GM18868 (cell line): ENCODE measurements around the gene EEPD1.
"Not testable (repeated sequence)": the region's sequence is repeated elsewhere in the genome, so short reads cannot be mapped to it uniquely, and the experiment has no call there.

Experiments
- ATAC-seq: cut with Tn5 transposase; IDR thresholded peaks from one replicate; pipeline ENCODE4 v1.9.1; 2021; ENCODE audit warnings: mild to moderate bottlenecking, moderate library complexity; ENCODE audit not compliant: unreplicated experiment

The EEPD1 gene

DNA sequence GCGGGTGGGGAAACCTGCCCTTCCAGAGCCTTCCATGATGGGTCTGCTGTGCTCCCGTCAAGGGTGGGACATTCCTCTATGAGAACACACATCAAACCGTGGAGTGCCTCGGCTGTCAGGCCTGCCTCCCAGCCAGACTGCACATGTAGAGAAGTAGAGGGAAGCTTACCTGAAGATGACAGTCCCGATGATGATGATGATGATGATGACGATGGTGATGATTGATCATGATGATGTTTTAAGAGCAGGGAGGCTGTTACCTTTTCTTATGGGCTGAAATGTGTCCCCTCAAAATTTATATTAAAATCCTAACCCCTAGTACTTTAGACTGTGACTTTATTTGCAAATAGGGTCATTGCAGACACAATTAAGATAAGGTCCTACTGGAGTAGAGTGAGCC, 160.6 kb downstream of the EEPD1 start:
- no peak for ATAC-seq

DNA sequence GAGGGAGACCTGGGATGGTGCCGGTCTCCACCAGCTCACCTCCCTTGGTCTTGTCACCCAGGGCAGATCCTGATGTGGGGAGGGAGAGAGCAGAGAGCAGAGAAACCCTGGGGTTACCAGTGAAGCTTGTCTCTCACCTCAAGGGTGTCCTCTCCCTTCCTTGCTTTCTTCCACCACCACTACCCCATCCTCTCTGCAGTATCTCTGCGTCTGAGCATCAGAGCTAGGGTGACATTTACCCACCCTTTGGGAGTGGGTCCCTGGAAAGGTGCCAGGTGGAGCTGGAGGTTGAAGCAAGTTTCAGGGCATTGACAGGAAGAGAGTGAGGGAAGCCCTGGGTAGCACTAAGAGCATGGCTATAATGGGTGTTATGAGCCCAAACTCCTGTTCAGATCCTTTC, 161.4 kb downstream of the EEPD1 start:
- no peak for ATAC-seq

DNA sequence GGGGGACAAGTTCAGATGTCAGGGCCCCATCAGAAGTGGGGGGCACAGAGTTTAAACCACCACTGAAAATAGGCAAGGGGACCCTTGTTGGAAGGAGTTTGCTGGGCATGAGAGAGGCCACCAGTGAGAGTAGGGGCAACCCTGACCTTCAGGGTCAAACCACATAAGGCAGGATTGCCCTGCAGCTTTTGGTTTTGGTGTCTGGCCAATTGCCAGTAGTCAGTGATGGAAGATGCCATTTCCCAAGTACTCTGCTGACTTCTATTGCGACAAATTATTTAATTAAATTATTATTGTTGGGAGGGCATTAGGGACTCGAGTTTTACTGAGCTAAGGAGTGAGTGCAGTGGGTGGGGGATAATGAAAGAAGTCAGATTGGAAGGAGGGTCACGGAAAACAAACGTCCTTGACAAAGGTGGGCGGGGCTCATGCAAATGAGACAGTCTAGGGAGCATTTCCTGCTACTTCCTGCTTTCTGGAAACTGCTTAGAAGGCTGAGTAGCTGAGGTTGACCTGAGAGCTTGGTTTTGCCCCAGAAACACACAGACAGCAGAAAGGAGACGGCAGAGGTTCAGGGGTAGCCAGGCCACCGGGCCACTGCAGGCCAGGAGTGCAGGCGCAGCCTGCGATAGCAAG, 162.4 kb downstream of the EEPD1 start:
- no peak for ATAC-seq

DNA sequence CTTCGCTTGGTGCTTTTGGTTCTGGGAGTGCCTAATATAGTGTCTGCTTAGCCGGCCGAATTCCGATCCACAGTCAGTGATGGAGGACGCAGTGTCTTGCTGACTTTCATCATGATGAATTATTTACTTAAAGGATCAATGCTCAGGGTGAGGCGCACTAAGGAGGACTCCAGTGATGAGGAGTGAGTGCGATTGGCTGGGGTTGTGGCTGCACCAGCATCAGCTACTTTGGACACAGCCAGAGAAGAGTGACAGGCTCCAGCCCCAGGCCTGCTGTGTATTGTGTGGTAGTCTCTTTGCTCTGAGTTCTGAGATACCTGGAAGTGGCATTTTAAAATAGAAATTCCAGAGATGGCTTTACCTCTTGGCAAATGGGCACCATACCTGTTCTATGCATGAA, 163.3 kb downstream of the EEPD1 start:
- ATAC-seq, result no peak

DNA sequence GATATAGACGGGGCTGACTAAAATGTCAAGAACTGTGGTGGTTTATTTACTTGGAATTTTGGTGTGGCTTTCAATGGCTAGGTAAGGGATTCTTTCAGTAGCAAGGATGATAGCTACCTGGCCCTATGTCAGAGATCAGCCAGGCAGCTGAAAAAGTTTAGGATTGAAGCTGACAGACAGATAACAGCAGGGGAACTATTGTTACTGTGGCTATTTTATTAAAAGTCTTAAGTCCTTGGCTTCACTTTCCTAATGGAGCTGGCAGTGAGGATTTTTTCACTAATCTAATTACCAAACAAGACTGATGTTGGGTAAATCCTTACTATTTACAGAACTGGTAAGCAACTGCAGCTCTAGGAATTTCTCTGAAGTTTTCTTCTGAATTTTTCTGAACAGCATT, 164.2 kb downstream of the EEPD1 start:
- ATAC-seq, result no peak

DNA sequence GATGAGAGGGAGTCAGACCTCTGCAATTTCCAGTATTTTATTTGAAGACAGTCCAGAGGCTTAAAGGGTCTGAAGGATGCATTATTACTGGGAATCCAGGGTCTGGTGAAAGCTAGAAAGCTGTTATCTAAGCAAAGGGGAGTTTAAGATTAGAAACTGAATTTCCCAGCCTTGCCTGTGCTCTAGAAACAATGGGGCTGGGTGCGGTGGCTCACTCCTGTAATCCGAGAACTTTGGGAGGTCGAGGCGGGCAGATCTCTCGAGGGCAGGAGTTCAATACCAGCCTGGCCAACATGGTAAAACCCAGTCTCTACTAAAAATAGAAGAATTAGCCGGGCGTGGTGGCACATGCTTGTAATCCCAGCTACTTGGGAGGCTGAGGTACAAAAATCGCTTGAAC, 165.1 kb downstream of the EEPD1 start:
- no peak for ATAC-seq

DNA sequence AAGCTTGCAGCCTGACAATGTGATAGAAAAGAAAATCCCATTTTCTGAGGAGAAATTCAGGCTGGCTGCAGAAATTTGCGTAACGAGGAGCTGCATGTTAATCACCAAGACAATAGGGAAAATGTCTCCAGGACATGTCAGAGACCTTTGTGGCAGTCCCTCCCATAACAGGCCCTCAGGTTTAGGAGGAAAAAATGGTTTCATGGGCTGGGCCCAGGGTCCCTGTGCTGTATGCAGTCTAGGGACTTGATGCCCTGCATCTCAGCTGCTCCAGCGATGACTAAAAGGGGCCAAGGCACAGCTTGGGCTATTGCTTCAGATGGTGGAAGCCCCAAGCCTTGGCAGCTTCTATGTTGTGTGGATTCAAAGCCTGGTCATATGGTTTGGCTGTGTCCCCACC, 168.2 kb downstream of the EEPD1 start:
- not testable (repeated sequence) for ATAC-seq

DNA sequence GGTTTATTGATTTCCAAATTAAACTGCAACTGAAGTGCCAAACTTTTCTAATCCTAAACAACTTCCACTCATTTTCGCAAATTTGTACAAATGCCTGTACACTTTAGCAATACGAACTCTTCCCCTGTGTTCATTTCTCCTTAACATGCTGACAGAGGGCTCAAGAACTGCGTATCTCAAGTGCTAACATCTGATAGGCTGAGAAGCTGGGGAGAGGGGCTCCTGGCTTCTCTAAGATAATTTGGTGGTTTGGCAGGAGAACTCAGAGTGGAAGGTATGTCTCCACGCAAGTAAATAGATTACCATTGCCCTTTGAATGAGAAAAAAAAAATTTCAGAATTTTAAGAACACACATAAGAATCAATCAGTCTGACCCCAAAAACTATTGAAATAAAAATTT, 183.3 kb downstream of the EEPD1 start:
- ATAC-seq, result no peak

DNA sequence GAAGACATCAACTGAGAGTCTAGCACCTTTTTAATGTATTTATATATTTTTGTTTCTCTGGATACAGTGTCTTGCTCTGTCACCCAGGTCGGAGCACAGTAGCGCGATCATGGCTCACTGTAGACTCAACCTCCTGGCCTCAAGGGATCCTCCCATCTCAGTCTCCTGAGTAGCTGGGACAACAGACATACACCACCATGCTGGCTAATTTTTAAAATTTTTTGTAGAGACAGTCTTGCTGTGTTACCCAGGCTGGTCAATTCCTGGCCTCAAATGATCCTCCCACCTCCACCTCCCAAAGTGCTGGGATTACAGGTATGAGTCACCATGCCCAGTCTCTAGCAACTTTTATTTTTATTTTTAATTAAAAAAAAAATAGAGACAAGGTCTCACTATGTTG, 185.2 kb downstream of the EEPD1 start:
- no peak for ATAC-seq

DNA sequence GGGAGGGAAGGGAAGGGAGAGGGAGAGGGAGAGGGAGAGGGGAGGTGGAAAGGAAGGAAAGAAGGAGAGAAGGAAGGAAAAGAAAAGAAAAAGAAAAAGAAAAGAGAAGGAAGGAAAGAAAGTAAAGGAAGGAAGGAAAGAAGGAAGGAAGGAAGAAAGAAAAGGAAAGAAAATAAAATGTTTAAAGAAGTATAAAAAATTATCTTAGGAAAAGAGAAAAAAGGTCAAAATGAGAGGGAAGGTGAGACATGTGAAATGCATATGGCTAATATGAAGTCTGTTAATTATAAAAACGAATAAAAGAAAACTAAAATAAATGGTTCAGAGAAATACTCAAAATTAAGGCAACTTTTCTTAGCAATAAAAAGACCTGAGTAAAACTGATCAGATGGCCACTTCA, 190.5 kb downstream of the EEPD1 start:
- no peak for ATAC-seq

DNA sequence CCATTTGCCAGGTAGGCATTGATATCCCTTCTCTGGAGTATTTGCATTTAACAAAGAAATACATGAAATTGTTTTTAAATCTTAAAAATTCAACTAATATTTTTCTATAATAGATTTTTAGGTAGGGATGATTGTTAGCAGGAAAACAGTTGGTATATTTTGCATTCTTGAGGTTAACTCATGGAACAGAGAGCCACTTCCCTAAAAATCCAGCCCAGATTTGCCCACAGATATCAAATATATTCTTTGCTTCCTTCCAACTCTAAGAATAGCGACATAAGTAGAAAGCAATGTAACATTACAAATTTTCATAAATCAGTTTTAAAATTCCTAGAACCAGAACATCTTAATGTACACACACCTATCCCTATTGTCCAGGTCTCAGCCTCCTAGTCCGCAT, 191.6 kb downstream of the EEPD1 start:
- ATAC-seq, result no peak

DNA sequence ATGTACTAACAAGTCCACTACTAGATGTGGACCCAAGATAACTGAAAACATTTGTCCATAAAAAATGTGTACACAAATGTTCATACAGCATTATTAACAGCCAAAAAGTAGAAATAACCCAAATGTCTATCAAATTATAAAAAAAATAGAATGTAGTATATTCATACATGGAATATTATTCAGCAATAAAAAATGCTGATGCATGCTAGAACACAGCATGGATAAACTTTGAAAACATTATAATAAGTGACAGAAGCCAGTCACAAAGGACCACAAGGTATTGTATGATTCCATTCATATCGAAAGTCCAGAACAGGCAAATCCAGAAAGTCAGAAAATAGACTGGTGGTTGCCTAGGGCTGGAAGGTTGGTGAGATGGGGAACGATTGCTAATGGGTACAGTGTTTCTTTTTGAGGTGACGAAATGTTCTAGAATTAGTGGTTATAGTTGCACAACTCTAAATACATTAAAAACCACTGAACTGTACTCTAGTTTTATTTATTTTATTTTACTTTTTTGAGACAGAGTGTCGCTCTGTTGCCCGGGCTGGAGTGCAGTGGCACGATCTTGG, 193.3 kb downstream of the EEPD1 start:
- ATAC-seq, result no peak

DNA sequence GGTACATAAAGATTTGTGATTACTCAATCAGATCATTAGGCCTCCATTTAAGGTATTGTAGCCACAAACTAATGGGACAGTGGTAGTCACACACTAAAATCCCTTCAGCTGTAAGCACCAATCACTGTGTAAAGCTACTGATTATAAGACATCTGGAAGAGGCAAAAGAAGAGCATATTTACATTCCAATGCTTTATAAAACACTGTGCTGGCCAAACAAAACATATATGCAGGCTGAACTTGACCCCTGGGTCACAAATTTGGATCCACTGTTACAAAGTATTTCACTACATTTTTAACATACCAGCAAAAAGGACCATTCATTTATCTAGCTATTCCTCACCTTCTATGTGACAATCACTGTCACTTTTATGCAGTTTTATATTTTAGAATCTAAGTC, 195.2 kb downstream of the EEPD1 start:
- ATAC-seq, result no peak

DNA sequence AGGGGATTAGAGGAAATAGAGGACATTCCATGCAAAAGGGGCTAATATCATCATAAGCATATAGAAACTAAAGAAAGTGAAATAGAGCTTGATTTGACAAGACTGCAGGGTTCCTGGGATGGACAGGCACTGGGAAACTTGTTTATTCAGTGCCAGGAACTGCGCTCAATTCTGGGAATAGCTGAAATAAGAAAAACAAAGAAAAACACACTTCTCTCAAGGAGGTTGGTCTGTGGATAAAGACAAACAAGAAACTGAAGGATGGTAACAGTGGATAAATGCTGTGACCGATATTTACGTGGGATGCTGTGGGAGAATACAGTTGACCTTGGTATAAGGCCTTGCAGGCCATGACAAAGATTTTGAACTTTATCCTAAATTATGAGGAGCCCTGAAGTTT, 195.7 kb downstream of the EEPD1 start:
- ATAC-seq, result no peak

DNA sequence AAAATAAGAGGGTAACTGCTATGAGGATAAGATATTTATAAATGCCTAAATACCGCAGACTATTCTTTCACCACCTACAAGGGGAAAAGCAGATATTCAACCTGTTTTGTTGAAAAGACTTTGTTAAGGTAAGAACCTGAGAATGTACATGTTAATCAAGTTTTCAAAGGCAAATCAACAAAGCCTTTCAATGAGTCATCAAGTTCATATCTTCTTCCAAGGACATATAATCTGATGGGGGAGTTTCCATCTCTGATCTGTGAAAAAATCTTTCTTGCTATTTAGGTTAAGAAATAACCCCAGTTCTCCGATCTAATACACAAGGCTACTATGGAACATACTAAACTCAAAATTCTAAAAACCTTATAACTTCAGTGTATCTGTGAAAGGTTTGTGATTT, 196.6 kb downstream of the EEPD1 start:
- no peak for ATAC-seq
